ENCODE results near the gene ZBTB7C. TPM values are rescaled to one million over a fixed set of nuclear protein-coding genes. Genes with fewer than 3 reads are reported as not detected.

The ZBTB7C gene
- total and polyA plus RNA-seq, 2 of the 8 experiments (the other 6 are each of a cell fraction or from before 2014, with no cell fraction given), result 0.15 to 0.45 TPM

GRCh38 chr18:48032876-48033789 is 376.1 kb downstream of the ZBTB7C start (continued):
- no peak for TF ChIP-seq KDM4A (IDR thresholded peaks at IDR 0.05; ENCODE audit: low read depth, low read length, severe bottlenecking)
- TF ChIP-seq RNF2 (IDR thresholded peaks at IDR 0.05; ENCODE audit: borderline replicate concordance, low read depth, low read length, missing control alignments, poor library complexity, severe bottlenecking), result no peak
